GM12872 (cell line): ENCODE data around the gene GLB1L.

Experiments
- TF ChIP-seq, protein P1 (sequence below): IDR thresholded peaks from 3 replicates; pipeline ENCODE4 v1.5.1; 2011; ENCODE audit warnings: low read depth, mild to moderate bottlenecking, low read length, moderate library complexity; ENCODE audit not compliant: insufficient read depth

The GLB1L gene

DNA sequence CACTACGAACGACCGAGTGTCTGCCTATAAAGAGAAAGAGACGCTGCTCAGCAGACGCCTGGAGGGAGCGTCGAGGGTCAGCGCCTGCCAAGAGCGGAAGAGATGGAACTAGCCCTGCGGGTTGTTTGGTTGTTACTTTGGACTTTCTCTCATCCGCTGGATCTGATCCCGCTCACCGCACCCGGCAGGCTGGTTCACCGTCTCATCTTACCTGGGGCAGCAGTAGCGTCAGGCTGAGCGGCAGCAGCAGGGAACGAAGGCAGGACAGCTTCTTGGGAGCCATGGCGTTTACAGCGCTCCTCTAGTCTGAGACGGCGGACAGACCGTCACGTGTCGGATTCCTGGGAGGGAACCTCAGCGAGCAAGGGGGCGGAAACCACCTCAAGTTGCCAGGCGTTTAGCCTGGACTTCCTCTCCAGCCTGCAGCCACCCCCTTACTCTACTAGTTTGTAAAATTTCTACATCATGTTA, 1.9 kb downstream of the GLB1L start:
- TF ChIP-seq, protein P1, sequence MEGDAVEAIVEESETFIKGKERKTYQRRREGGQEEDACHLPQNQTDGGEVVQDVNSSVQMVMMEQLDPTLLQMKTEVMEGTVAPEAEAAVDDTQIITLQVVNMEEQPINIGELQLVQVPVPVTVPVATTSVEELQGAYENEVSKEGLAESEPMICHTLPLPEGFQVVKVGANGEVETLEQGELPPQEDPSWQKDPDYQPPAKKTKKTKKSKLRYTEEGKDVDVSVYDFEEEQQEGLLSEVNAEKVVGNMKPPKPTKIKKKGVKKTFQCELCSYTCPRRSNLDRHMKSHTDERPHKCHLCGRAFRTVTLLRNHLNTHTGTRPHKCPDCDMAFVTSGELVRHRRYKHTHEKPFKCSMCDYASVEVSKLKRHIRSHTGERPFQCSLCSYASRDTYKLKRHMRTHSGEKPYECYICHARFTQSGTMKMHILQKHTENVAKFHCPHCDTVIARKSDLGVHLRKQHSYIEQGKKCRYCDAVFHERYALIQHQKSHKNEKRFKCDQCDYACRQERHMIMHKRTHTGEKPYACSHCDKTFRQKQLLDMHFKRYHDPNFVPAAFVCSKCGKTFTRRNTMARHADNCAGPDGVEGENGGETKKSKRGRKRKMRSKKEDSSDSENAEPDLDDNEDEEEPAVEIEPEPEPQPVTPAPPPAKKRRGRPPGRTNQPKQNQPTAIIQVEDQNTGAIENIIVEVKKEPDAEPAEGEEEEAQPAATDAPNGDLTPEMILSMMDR, result no peak

GRCh38 chr2:219234331-219234730, 10.9 kb downstream of the GLB1L start:
- TF ChIP-seq, protein P1, result no peak

DNA sequence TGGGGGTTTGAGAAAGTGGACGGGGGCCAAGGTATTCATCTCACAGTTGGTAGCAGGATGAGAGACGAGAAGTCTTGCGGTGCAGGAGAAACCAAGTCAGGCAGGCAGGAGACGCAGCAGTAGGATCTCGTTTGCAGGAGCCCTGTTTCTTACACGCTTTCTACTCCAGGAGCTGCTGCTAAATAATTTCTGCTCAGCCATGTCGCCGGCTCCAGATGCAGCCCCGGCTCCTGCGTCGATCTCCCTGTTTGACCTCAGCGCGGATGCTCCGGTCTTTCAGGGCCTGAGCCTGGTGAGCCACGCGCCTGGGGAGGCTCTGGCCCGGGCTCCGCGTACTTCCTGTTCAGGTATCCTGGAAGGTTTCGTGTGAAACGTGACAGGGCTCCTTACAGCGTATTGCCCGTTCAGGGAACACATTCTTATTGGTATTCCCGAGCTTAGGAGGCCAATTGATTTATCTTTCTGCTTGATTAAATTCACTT, 15.1 kb downstream of the GLB1L start:
- TF ChIP-seq, protein P1, result no peak

- TF ChIP-seq, protein P1, result no peak
Observed at GRCh38 chr2:219229305-219230058, 15.8 kb downstream of the GLB1L start, which contains the start of the genes ANKZF1 and ATG9A. Gene ANKZF1 (plus strand): TSS chr2:219229806. CDS start chr2:219230258, 452 bp downstream. Gene ATG9A (minus strand): TSS chr2:219229636. CDS start chr2:219228024, 1,612 bp downstream.

DNA sequence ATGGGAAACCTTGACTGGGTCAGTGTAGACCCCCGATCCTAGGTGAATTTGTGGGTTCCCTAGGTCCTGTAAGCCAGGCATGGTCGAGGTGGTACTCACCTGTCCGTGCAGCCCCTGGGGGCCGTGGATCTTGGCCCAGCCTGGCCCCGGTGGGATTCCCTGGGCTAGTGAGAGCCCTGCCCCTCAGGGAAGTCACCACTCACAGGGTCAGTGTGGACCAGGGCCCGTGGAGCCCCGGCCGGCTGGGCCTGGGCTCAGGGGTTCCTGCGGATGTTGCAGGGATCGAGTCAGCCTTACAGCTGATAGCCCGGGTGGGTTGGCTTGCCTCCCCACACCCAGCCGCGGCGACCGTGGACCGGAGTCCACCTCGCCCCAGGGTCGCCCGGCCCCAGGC, 16.3 kb downstream of the GLB1L start:
- TF ChIP-seq, protein P1, result no peak

DNA sequence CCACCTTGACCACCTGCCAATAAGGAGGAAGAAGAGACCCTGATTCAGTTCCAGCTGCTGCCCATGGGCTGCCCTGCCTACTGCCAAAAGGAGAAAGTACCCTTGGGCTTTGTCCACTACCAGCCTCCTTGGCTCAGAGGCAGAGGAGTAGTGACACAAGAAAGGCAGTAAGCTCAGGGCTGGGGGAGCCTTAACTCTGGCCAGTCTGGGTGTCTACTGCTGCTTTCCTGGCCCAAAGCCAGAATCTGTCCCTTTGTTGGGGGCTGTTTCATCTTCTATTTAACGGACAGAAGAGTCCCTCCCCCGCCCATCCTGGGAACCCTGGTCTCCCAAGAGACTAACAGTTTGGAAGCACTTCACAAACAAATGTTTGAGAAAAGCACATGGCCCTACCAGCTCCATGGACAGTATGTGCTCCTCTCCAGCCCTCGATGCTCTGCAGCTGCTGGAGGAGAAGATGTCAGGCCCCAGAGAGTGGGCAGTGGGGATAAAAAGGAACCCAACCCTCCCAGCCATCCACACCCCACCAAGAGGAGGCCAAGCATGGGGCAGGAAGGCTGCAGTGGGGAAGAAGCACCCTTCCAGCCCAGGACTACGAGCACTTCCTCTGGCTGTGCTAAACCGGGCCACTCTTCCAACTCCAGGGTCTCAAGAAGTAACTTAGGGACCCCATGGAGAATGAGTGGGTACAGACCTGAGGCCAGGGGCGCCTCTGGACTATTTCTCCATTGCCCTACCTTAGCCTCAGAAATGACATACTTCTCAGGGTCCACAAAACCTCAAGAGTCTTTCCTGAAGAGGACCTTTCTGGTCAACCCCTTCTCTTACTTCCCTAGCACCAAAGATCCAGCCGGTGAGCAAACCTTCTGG, 17.0 kb downstream of the GLB1L start:
- TF ChIP-seq, protein P1, result no peak

GRCh38 chr2:219225350-219225749, 19.9 kb downstream of the GLB1L start:
- TF ChIP-seq, protein P1, result no peak
